Heart right ventricle (tissue), 16 donors: ENCODE data around the gene TTN. TPM values are rescaled to one million over a fixed set of nuclear protein-coding genes. Genes with fewer than 3 reads are reported as not detected.

Experiments used
- ATAC-seq, 8 donors: fragments of 200-7000 bp; cut with Tn5 transposase; one replicate each; pipeline ENCODE4 v1.9.1; 2020; ENCODE audit warnings: mild to moderate bottlenecking in 8 of 8, moderate library complexity in 8 of 8, moderate number of reproducible peaks in 1 of 8
- DNase-seq, 2 donors: peaks; one replicate each; pipeline ENCODE4 v3.0.0-alpha.2; 2020
- H3K27ac ChIP-seq, 10 donors: fragments of 200-600 bp; sonication (generic) in 2 of 10; one replicate each; pipeline versions ENCODE4 v1.5.0 to v1.8.0; 2020 to 2022; ENCODE audit warnings: mild to moderate bottlenecking in 3 of 10
- H3K27me3 ChIP-seq, 7 donors: fragments of 200-600 bp; one replicate each; pipeline ENCODE4 v1.8.0; 2021 to 2022; ENCODE audit warnings: mild to moderate bottlenecking in 2 of 7
- H3K36me3 ChIP-seq, 9 donors: fragments of 200-600 bp; sonication (generic) in 1 of 9; one replicate each; pipeline versions ENCODE4 v1.5.0 to v1.8.0; 2020 to 2022; ENCODE audit warnings: mild to moderate bottlenecking in 2 of 9
- H3K4me1 ChIP-seq, 9 donors: fragments of 200-600 bp; sonication (generic) in 1 of 9; one replicate each; pipeline versions ENCODE4 v1.5.0 to v1.8.0; 2020 to 2022; ENCODE audit warnings: mild to moderate bottlenecking in 4 of 9
- H3K4me3 ChIP-seq, 10 donors: fragments of 200-600 bp; sonication (generic) in 2 of 10; one replicate each; pipeline versions ENCODE4 v1.5.0 to v1.8.0; 2020 to 2022; ENCODE audit warnings: mild to moderate bottlenecking in 7 of 10, moderate library complexity in 2 of 10
- H3K9me3 ChIP-seq, 11 donors: fragments of 200-600 bp in 10 of 11; sonication (generic) in 2 of 11; one replicate each; pipeline versions ENCODE4 v1.5.0 to v1.8.0; 2013 to 2022; ENCODE audit warnings: mild to moderate bottlenecking in 2 of 11, control low read depth in 1 of 11, moderate library complexity in 1 of 11
- CTCF ChIP-seq, 9 donors: fragments of 200-600 bp; sonication (generic) in 2 of 9; IDR thresholded peaks; one replicate each; pipeline versions ENCODE4 v1.5.0 to v1.8.0; 2021 to 2022; ENCODE audit warnings: antibody characterized with exemption in 9 of 9, mild to moderate bottlenecking in 5 of 9, moderate library complexity in 1 of 9
- WGBS, 2 donors: extraction: QIAGEN DNeasy Blood & Tissue Kit; methylation state at CpG; one replicate each; pipeline ENCODE4 v1.1.7; 2013; ENCODE audit warnings: inconsistent platforms in 1 of 2; 5-methylcytosine and 5-hydroxymethylcytosine counted together
- intact Hi-C, 10 donors: fragments of 100-400 bp; cut with DNase I; formaldehyde crosslinking; loops; one replicate each; pipeline versions ENCODE4 v1.11.1 to v1.14.2; 2022
- polyA plus RNA-seq, 2 donors: library from polyadenylated mRNA; stranded (reverse); fragments of 200-250 nt; gene quantifications; one replicate each; pipeline ENCODE4 v1.2.3, GENCODE V29; 2013
- total RNA-seq, 10 donors: library from RNA; stranded (reverse); fragmentation: NEBNext Ultra II Directional in 3 of 10; extraction: Animal tissue kit (Norgen Biotek cat#: 25700) in 3 of 10; gene quantifications; one replicate each; pipeline versions ENCODE4 v1.2.1 to v1.2.4, GENCODE V29; 2021 to 2023
- donor health status: Arrhythmogenic right ventricular cardiomyopathy.
- donor health status: ischemic (EF 13 %, LVEDD 7.1; RV severe dilation, severe dysfunction).
- donor health status: healthy with polysubstance abuse.
- donor health status: DM: no; HTN: yes; CAD: no.
- donor health status: DM: no; HTN: no; CAD: no.
- donor health status: ischemic (EF 25% LVEDD 6.9; RV normal size, moderate dysfunction).
- donor health status: ischemic (EF 25% LVEDD 5.7; RV mildly dilated, moderate dysfunction).
- donor health status: healthy.
- donor health status: DM: yes; HTN: yes; CAD: no.
- donor health status: Ischemic cardiomyopathy.
- donor health status: ischemic (EF 35%, LVEDD 5.7; RV mildly dilated, moderate dysfunction).
- donor health status: nonischemic (EF 11% LVEDD 7.7; RV severe dilation, severe dysfunction).
- donor health status: DM: yes; HTN: yes; CAD: no.
- donor health status: PGD.
- donor health status: ischemic (EF 29% LVEDD 5.4; RV normal size, mild dysfunction).
- donor health status: nonischemic (EF 23%, LVEDD 6.1; RV moderate dilation, normal function).

TTN gene
- total and polyA plus RNA-seq, 12 donors: 65.7 to 4,921 (median 3,636) TPM

DNA sequence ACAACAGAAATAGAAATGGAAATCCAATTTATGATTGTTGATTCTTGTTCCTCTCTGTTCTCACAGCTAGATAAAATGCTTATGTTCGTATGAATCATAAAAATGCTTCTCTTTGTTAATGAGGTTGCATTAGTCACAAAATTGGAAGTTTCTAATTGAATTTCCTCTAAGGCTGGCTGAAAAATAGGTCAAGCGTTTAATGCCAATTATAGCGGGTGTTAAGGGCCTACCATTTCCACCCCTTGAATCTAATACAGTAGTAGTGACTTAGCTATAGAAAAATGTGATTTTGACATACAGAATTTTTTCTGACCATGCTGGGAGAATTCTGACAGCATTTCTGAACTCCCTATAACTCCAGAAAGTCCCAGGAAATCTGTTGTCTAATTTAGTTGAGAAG lies 107.1 kb downstream of the TTN start:
- WGBS, 2 donors: 83 to 87% methylated on average over 3 of the region's 3 CpGs
- Histone ChIP-seq H3K27me3 (no peaks in the 10 kb centered on the region), H3K36me3 (peaks cover 0 to 94% (median 28%) of the 10 kb centered on the region in 9 donors), H3K4me3 (no peak overlapping the region), H3K27ac (no peak overlapping the region), H3K9me3 (no peaks in the 10 kb centered on the region), H3K4me1 (peaks cover 0 to 16% (median 0%) of the 10 kb centered on the region in 9 donors)
- intact Hi-C loops: no loop called here
- DNase-seq (no peak), ATAC-seq (no peak)
- TF ChIP-seq CTCF (IDR thresholded peaks at IDR 0.05): no peak

DNA sequence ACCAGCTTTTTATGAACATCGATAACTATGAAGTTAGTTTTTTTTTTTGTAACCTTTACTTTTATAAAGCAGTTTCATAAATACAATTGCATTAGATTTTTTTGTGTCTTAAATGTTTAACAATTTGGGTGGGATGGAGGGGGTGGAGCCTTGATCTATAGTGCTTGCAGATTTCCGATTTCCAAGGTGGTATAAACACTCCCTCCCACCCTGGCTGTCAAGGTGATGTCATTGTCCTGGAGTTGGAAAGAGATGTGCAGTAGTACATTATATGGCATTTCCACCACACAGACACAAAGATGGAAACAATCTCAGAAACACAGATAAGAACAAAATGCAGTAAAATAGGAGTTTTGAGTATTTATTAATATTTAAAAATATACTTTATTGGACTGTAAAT lies 114.4 kb downstream of the TTN start:
- Histone ChIP-seq H3K4me1 (peaks cover 0 to 30% (median 0%) of the 10 kb centered on the region in 9 donors), H3K27ac (no peak overlapping the region), H3K27me3 (no peaks in the 10 kb centered on the region), H3K4me3 (no peak overlapping the region), H3K36me3 (peaks cover 0 to 100% (median 66%) of the 10 kb centered on the region in 9 donors), H3K9me3 (no peaks in the 10 kb centered on the region)
- TF ChIP-seq CTCF (IDR thresholded peaks at IDR 0.05): no peak
- intact Hi-C loops: no loop called here
- DNase-seq (no peak), ATAC-seq (peak in 1 of 8 donors; percentile 56)
- 68 to 77% methylated on average over 2 of the region's 2 CpGs for WGBS, 2 donors

GRCh38 chr2:178689808-178690207 lies 117.4 kb downstream of the TTN start:
- WGBS, 2 donors: 66 to 71% methylated on average over 1 of the region's 1 CpG
- Histone ChIP-seq H3K36me3 (peaks cover 0 to 98% (median 74%) of the 10 kb centered on the region in 9 donors), H3K27ac (no peak overlapping the region), H3K9me3 (no peaks in the 10 kb centered on the region), H3K27me3 (no peaks in the 10 kb centered on the region), H3K4me1 (peaks cover 0 to 29% (median 0%) of the 10 kb centered on the region in 9 donors), H3K4me3 (no peak overlapping the region)
- no peak for DNase-seq
- no peak for TF ChIP-seq CTCF (IDR thresholded peaks at IDR 0.05)
- ATAC-seq: no peak
- intact Hi-C loops: no loop called here

GRCh38 chr2:178683877-178684276 lies 123.3 kb downstream of the TTN start:
- intact Hi-C loops: no loop called here
- no peaks in the 10 kb centered on the region for H3K9me3 ChIP-seq
- peaks cover 0 to 15% (median 0%) of the 10 kb centered on the region in 9 donors for H3K4me1 ChIP-seq
- DNase-seq (no peak), ATAC-seq (no peak)
- peaks cover 0 to 97% (median 56%) of the 10 kb centered on the region in 9 donors for H3K36me3 ChIP-seq
- 29 to 56% methylated on average over 1 of the region's 1 CpG for WGBS, 2 donors
- no peaks in the 10 kb centered on the region for H3K27me3 ChIP-seq
- no peak for TF ChIP-seq CTCF (IDR thresholded peaks at IDR 0.05)
- no peak overlapping the region for H3K4me3 ChIP-seq
- no peak overlapping the region for H3K27ac ChIP-seq
